ENCODE data around the gene PLXNB1.

Gene PLXNB1

GRCh38 chr3:48370333-48370713 lies 59.6 kb downstream of the PLXNB1 start:
- DNase-seq (ENCODE audit: low read depth in 2 of 2, low spot score in 1 of 2): no peak

DNA sequence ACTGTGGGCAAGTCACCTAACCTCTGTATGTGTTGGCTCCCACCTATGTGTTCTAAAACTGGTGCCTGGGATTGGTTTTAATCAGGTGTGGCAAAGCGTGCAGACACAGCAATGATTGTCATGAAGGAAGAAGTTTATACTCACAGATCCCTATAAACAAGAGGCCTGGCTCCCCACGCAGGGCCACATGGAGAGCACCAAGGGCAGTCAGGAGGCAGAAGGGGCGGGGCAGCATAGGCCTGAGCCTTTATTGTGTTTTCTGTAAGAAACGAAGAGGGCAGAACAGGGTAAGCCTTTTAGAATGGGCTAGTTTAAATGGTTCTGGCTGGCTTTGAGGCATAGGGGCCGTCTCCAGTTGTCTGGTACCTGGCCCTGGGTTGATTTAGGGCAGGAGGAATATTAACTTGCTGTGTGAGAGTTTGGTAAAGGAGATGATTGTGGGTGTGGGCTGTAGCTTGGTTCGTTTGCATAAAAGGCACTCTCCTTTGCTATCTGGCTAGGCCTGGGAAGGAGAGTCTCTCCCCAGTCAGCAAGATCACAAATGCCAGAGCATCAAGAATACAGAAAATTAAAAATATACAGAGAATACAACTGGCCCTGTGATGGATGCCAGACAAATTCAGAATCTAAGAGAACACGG lies 60.1 kb downstream of the PLXNB1 start:
- DNase-seq (ENCODE audit: low read depth in 2 of 2, low spot score in 1 of 2): no peak

DNA sequence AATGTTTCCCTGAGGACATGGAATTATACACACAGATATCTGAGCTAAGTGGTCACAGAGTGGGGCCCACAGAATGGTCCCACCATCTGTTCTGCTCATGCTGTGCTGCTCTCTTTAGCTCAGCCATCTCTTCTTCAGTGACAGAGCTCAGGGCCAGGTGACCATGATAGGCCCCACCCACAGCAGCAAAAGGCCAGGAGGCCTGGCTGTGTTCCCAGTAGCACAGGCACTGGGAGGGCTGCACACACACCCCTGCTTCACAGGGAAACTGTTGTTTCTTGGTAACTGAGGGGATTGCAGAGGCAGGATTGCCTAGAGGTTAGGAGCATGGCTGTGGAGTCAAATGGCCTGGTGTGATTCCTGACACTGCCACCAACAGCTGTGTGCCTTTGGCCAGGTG lies 62.7 kb downstream of the PLXNB1 start:
- DNase-seq (ENCODE audit: low read depth in 2 of 2, low spot score in 1 of 2): no peak

GRCh38 chr3:48364840-48365239 lies 65.0 kb downstream of the PLXNB1 start:
- DNase-seq (ENCODE audit: low read depth in 2 of 2, low spot score in 1 of 2): no peak

GRCh38 chr3:48361928-48362327 lies 68.0 kb downstream of the PLXNB1 start:
- DNase-seq (ENCODE audit: low read depth in 2 of 2, low spot score in 1 of 2): no peak

- no peak for DNase-seq (ENCODE audit: low read depth in 2 of 2, low spot score in 1 of 2)
Measured at GRCh38 chr3:48356419-48356818, 73.5 kb downstream of the PLXNB1 start.

DNA sequence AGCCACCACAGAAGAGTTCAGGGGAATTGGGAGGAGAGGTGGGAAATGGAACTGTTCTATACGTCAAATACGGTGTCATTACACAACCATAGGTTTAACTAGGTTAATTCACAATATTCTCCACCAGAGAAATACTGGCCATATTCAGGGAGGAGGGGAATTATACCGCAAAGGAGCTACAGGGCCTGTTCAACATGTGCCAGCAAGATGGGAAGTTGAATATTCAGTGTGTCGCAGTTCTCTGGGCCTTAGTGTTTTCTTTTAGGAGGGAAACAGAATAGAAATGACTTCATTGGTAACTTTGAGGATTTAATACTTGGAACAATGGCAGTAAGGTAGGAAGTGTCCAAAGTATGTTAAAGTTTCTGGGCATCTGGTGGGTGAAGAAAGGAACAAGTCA lies 75.9 kb downstream of the PLXNB1 start:
- no peak for DNase-seq (ENCODE audit: low read depth in 2 of 2, low spot score in 1 of 2)
